22Rv1 (cell line): ENCODE data around the gene LEMD2.

Source experiments
- ZFX ChIP-seq: fragments of 450-650 bp; IDR thresholded peaks from 2 replicates; pipeline ENCODE4 v1.6.1; 2017; ENCODE audit warnings: antibody characterized with exemption, borderline replicate concordance
- TF ChIP-seq, protein P1 (sequence below): fragments of 450-650 bp; IDR thresholded peaks from 2 replicates; pipeline ENCODE4 v1.5.1; 2017; ENCODE audit warnings: mild to moderate bottlenecking

DNA sequence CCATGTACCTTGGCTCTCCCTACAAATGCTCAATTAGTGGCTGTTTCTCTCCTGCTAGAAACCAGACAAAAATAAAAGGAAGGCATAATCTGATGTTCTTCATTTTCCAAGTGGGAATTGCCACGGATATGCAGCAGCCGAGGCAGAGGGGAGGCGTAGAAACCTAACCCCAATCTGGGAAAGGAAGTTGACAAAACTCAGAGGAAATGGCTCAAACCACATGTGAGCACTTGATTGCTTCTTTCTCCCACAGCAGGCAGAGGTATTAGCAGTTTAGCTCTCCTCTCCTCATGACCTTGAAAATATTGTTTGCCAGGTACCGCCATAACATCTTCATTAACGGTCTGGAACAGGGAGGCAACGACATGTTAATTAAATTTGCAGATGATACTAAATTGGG lies 18.7 kb upstream of the LEMD2 start:
- TF ChIP-seq, protein P1, sequence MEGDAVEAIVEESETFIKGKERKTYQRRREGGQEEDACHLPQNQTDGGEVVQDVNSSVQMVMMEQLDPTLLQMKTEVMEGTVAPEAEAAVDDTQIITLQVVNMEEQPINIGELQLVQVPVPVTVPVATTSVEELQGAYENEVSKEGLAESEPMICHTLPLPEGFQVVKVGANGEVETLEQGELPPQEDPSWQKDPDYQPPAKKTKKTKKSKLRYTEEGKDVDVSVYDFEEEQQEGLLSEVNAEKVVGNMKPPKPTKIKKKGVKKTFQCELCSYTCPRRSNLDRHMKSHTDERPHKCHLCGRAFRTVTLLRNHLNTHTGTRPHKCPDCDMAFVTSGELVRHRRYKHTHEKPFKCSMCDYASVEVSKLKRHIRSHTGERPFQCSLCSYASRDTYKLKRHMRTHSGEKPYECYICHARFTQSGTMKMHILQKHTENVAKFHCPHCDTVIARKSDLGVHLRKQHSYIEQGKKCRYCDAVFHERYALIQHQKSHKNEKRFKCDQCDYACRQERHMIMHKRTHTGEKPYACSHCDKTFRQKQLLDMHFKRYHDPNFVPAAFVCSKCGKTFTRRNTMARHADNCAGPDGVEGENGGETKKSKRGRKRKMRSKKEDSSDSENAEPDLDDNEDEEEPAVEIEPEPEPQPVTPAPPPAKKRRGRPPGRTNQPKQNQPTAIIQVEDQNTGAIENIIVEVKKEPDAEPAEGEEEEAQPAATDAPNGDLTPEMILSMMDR: no peak
- TF ChIP-seq ZFX: no peak
